ACC112 (cell line): ENCODE measurements around the gene FRMPD2.
"Not testable (repeated sequence)": the region's sequence is repeated elsewhere in the genome, so short reads cannot be mapped to it uniquely, and the experiment has no call there.

Source experiments
- H2AFZ ChIP-seq: fragments of 200-600 bp; sonication (generic); one replicate; pipeline ENCODE4 v1.6.0; 2017; ENCODE audit warnings: antibody characterized with exemption, low read length; ENCODE audit not compliant: unreplicated experiment
- H3K27ac ChIP-seq: fragments of 200-600 bp; sonication (generic); 2 replicates; pipeline ENCODE4 v1.5.1; 2014; ENCODE audit warnings: low read depth, mild to moderate bottlenecking, antibody characterized with exemption, low read length, moderate library complexity
- H3K27me3 ChIP-seq: fragments of 200-600 bp; sonication (generic); 2 replicates; pipeline ENCODE4 v1.6.1; 2014; ENCODE audit warnings: mild to moderate bottlenecking, antibody characterized with exemption, low read length, moderate library complexity, mixed read lengths; ENCODE audit not compliant: insufficient read depth
- H3K36me3 ChIP-seq: fragments of 200-600 bp; sonication (generic); 2 replicates; pipeline ENCODE4 v1.6.1; 2016; ENCODE audit warnings: mild to moderate bottlenecking, antibody characterized with exemption, low read length, moderate library complexity, mixed read lengths; ENCODE audit not compliant: insufficient read depth
- H3K4me1 ChIP-seq: fragments of 200-600 bp; sonication (generic); one replicate; pipeline ENCODE4 v1.6.1; 2016; ENCODE audit warnings: low read length, mixed read lengths; ENCODE audit not compliant: insufficient read depth, unreplicated experiment, control insufficient read depth
- H3K4me3 ChIP-seq: fragments of 200-600 bp; sonication (generic); 2 replicates; pipeline ENCODE4 v1.5.1; 2014; ENCODE audit warnings: mild to moderate bottlenecking, low read depth, low read length
- H3K79me2 ChIP-seq: fragments of 200-600 bp; sonication (generic); one replicate; pipeline ENCODE4 v1.6.0; 2016; ENCODE audit warnings: low read length; ENCODE audit not compliant: control insufficient read depth, unreplicated experiment, insufficient read depth

FRMPD2 gene

GRCh38 chr10:48288661-48289060 is 14.2 kb upstream of the FRMPD2 start:
- no peaks in the 10 kb centered on the region for H3K36me3 ChIP-seq
- no peak overlapping the region for H3K27ac ChIP-seq
- no peak overlapping the region for H3K4me3 ChIP-seq
- no peaks in the 10 kb centered on the region for H3K4me1 ChIP-seq
- peaks cover 38% of the 10 kb centered on the region for H3K27me3 ChIP-seq
- H3K79me2 ChIP-seq = no peaks in the 10 kb centered on the region
- no peak overlapping the region for H2AFZ ChIP-seq

DNA sequence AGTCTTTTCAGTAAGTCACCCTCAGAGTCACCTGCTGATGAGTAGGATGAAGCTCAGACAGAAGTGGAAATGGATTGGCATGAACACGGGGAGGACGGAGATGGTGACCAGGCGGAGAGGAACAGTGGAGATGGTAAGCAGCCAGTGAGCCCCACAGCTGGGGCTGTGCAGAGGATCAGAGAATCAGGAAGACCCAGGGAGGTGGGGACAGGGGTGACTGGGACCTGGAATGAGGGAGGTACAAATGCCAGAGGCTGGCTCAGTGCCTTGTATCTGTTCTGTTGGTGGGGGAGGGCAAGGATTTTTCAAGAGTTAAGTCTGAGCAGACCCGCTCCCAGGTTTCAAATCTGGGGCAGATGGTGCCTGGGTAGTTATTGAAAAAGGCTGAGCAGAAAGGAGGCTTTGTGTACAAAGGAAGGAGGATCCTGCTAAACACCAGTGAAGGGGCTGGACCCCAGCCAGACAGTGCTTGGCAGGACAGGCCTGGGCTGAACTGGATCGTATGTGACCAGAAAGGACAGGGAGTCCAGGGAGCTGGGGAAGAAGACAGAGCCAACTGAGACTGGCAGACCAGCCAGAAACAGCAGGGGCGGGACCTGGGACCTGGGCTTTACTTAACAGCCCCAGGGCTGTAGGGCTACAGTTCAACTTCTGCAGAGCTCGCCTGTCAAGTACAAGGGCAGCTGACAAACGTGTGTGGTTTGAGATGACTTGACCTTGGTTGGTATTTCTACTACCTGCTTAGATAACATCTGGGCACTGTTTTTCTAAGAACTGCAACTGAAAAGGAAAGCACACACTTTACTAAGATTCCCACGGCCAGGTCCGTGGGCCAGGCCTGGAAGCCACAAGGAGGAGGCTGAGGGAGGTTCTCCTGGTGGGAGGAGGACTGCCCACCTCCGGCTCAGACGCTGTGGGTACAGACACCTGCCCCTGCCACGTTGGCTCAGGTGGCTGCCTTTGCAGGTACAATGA is 13.2 kb upstream of the FRMPD2 start:
- no peaks in the 10 kb centered on the region for H3K4me1 ChIP-seq
- no peaks in the 10 kb centered on the region for H3K36me3 ChIP-seq
- H3K27me3 ChIP-seq = peaks cover 47% of the 10 kb centered on the region
- H3K4me3 ChIP-seq = no peak overlapping the region
- no peak overlapping the region for H3K27ac ChIP-seq
- H2AFZ ChIP-seq = no peak overlapping the region
- no peaks in the 10 kb centered on the region for H3K79me2 ChIP-seq

- H3K36me3 ChIP-seq = no peaks in the 10 kb centered on the region
- no peak overlapping the region for H2AFZ ChIP-seq
- no peak overlapping the region for H3K4me3 ChIP-seq
- no peak overlapping the region for H3K27ac ChIP-seq
- H3K4me1 ChIP-seq = no peaks in the 10 kb centered on the region
- H3K27me3 ChIP-seq = peaks cover 57% of the 10 kb centered on the region
- H3K79me2 ChIP-seq = no peaks in the 10 kb centered on the region
Observed at GRCh38 chr10:48286356-48286755, 11.9 kb upstream of the FRMPD2 start.

DNA sequence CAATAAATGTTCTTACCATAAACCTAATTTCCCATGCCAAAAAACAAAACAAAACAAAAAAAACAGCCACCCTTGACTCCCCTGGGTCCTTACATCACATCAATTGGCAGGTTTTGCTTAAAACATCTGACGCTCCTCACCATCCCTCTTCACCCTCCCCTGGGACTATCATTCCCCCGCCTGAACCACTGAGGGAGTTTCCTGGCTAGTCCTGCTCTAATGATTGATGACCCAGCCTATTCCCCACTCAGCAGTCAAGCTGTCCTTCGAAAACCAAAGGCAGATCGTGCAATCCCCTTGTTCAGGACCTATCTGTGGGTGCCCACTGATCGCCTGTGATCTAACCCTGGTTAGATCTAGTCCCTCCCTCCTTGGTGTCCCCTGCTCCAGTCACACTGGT is 11.2 kb upstream of the FRMPD2 start:
- Histone ChIP-seq H3K36me3 (no peaks in the 10 kb centered on the region), H3K79me2 (no peaks in the 10 kb centered on the region), H3K4me3 (no peak overlapping the region), H3K27ac (no peak overlapping the region), H3K4me1 (no peaks in the 10 kb centered on the region), H3K27me3 (peaks cover 60% of the 10 kb centered on the region), H2AFZ (no peak overlapping the region)

DNA sequence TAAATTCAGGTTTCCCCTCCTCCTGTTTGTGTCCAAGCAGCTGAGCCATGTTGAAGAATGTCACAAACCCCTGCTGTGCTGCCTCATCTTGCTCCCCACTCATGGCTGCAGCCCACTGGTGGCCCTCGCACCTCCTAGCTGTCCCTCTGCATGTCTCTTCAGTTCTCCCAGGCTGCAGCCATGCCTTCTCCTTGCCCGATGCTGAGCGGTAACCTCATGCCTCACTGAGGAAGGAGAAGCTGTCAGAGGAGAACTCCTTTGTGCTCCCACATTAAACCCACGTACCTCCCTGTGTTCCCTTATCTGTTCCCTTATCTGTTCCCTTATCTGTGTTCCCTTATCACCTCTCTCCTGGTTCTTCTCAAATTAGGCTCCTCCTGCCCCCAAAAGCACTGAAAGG is 10.3 kb upstream of the FRMPD2 start:
- Histone ChIP-seq H3K4me1 (no peaks in the 10 kb centered on the region), H3K36me3 (no peaks in the 10 kb centered on the region), H3K27ac (no peak overlapping the region), H3K27me3 (peaks cover 60% of the 10 kb centered on the region), H2AFZ (no peak overlapping the region), H3K4me3 (no peak overlapping the region), H3K79me2 (no peaks in the 10 kb centered on the region)

DNA sequence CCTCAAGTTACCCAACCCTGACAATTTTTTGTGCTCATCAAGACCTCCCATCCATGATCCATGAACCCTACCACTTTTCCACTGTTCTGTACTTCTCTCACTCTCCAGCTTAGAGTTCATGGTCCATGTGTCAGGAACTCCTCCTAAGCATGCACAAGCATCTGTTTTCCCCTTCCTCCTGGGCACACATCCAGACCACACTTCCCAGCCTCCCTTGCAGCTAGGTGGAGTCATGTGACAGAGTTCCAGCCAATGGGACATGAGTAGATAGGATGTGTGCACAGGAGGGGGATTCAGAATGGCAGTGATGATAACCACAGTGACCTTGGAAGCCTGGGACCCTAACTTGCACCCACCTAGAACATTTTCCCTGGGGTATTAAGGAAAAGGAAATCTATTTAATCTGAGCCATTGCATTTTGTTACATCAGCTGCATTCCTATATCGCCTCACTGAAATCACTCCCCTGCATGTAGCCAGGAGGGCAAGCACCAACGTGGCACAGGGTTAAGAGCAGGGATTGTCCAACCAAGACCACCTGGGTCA is 9.6 kb upstream of the FRMPD2 start:
- Histone ChIP-seq H3K27ac (no peak overlapping the region), H3K79me2 (no peaks in the 10 kb centered on the region), H3K27me3 (peaks cover 63% of the 10 kb centered on the region), H3K4me1 (no peaks in the 10 kb centered on the region), H3K36me3 (no peaks in the 10 kb centered on the region), H3K4me3 (no peak overlapping the region), H2AFZ (no peak overlapping the region)

DNA sequence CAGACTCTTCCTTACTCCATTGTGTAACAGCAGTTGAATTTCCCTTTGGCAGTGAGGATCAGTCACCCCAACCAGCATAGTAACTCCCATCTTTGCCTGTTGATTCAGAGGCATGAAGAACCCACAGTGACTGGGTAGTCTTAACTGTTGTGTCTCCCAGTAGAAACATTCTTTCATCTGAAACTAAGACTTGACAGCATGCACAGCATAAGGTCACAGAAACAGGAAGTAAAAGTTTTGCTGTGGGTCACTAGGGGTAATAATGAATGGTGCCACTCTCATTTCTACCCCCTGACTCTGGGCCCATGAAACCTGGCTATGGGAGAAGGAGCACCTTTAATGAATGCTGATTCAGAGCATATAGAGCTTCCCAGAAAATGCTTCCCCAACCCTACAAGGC is 8.3 kb upstream of the FRMPD2 start:
- H3K27ac ChIP-seq = no peak overlapping the region
- H3K36me3 ChIP-seq = no peaks in the 10 kb centered on the region
- no peak overlapping the region for H3K4me3 ChIP-seq
- peaks cover 75% of the 10 kb centered on the region for H3K27me3 ChIP-seq
- H2AFZ ChIP-seq = no peak overlapping the region
- H3K4me1 ChIP-seq = no peaks in the 10 kb centered on the region
- no peaks in the 10 kb centered on the region for H3K79me2 ChIP-seq

- not testable (repeated sequence) for H2AFZ ChIP-seq, H3K4me3 ChIP-seq, H3K79me2 ChIP-seq, H3K27ac ChIP-seq, H3K4me1 ChIP-seq, H3K36me3 ChIP-seq
- peaks cover 74% of the 10 kb centered on the region for H3K27me3 ChIP-seq
Observed at GRCh38 chr10:48281697-48282096, 7.2 kb upstream of the FRMPD2 start.

- no peak overlapping the region for H3K27ac ChIP-seq
- H3K4me1 ChIP-seq = no peaks in the 10 kb centered on the region
- no peaks in the 10 kb centered on the region for H3K36me3 ChIP-seq
- H3K4me3 ChIP-seq = no peak overlapping the region
- H3K79me2 ChIP-seq = no peaks in the 10 kb centered on the region
- H2AFZ ChIP-seq = no peak overlapping the region
- H3K27me3 ChIP-seq = peaks cover 57% of the 10 kb centered on the region
Observed at GRCh38 chr10:48279081-48279751, 4.7 kb upstream of the FRMPD2 start.

- Histone ChIP-seq H3K27ac (no peak overlapping the region), H3K79me2 (no peaks in the 10 kb centered on the region), H3K36me3 (no peaks in the 10 kb centered on the region), H3K4me3 (no peak overlapping the region), H3K27me3 (peaks cover 53% of the 10 kb centered on the region), H3K4me1 (no peaks in the 10 kb centered on the region), H2AFZ (no peak overlapping the region)
Observed at GRCh38 chr10:48277093-48277492, 2.6 kb upstream of the FRMPD2 start.
